Measurements from ENCODE around the gene ZSWIM6.

- TF ChIP-seq CTCF (conservative IDR thresholded peaks at IDR 0.05; ENCODE audit: low read depth in 2 of 2) = no peak
- TF ChIP-seq ETS1 (IDR thresholded peaks at IDR 0.05) = no peak
- TF ChIP-seq REST (IDR thresholded peaks at IDR 0.05; ENCODE audit: unreplicated experiment) = no peak
- no peak for TF ChIP-seq EZH2 (IDR thresholded peaks at IDR 0.05; ENCODE audit: low read depth, unreplicated experiment)
- TF ChIP-seq STAT1 (IDR thresholded peaks at IDR 0.05; ENCODE audit: unreplicated experiment) = no peak
- TF ChIP-seq ZNF114 (CRISPR knock-in tag; IDR thresholded peaks at IDR 0.05) = no peak
- no peak for TF ChIP-seq EZH2phosphoT487 (IDR thresholded peaks at IDR 0.05; ENCODE audit: unreplicated experiment)
- no peak for TF ChIP-seq ZNF331 (CRISPR knock-in tag; IDR thresholded peaks at IDR 0.05; ENCODE audit: low read depth)
- TF ChIP-seq POLR2AphosphoS5 (IDR thresholded peaks at IDR 0.05; ENCODE audit: low read depth) = no peak
- TF ChIP-seq CREB1 (CRISPR knock-in tag; IDR thresholded peaks at IDR 0.05; ENCODE audit: low read depth) = no peak
These were observed 31.5 kb downstream of the ZSWIM6 start for GRCh38 chr5:61363401-61364114.

Data from GM23338 (cell line).